ENCODE data around the gene GPANK1. TPM values are rescaled to one million over a fixed set of nuclear protein-coding genes. Genes with fewer than 3 reads are reported as not detected.
"Not testable (repeated sequence)": the region's sequence is repeated elsewhere in the genome, so short reads cannot be mapped to it uniquely, and the experiment has no call there.

Gene GPANK1
- total RNA-seq, 1 donor from 2014 or later, result 18.0 TPM

DNA sequence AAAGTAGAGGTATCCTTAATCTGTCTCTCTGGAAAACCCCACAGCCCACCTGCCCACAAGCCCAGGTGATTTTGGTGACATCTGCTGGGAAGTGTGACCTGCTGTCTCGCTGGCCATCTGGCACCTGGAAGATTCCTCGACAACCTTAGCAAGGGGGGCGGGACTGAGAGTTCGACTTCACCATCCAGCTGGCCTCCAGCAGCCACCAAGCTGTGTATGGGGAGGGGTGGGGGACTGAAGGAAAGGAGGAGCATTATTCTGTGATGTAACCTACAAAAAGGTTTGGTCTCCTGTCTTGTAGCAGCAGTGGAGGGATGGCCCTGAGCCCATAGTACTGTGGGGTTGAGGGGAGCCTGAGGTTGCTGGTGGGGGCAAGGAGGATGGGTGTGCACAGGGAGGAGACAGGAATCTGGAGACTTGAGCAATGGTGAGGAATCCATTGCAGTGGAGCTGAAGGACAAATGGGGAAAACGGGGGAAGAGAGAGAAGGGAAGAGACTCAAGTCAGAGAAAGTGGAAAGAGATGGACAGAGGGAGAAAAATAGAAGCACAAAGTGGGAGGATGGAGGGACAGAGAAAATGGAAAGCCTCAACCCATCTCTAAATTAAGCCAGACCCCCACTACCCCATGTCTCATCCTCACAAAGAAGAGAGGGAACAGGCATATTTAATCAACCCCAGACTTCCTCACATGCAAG, 45.9 kb upstream of the GPANK1 start:
- no peak for DNase-seq (ENCODE audit: low spot score, unreplicated experiment)
- Mint-ChIP-seq H3K9me3 (ENCODE audit: low read depth) (no peaks in the 10 kb centered on the region), H3K27me3 (peaks cover 11% of the 10 kb centered on the region), H3K27ac (no peak overlapping the region), H3K36me3 (ENCODE audit: insufficient read depth) (no peaks in the 10 kb centered on the region), H3K4me3 (ENCODE audit: low read depth) (no peak overlapping the region), H3K4me1 (ENCODE audit: low read depth) (peaks cover 15% of the 10 kb centered on the region)
- TF ChIP-seq, protein P1, sequence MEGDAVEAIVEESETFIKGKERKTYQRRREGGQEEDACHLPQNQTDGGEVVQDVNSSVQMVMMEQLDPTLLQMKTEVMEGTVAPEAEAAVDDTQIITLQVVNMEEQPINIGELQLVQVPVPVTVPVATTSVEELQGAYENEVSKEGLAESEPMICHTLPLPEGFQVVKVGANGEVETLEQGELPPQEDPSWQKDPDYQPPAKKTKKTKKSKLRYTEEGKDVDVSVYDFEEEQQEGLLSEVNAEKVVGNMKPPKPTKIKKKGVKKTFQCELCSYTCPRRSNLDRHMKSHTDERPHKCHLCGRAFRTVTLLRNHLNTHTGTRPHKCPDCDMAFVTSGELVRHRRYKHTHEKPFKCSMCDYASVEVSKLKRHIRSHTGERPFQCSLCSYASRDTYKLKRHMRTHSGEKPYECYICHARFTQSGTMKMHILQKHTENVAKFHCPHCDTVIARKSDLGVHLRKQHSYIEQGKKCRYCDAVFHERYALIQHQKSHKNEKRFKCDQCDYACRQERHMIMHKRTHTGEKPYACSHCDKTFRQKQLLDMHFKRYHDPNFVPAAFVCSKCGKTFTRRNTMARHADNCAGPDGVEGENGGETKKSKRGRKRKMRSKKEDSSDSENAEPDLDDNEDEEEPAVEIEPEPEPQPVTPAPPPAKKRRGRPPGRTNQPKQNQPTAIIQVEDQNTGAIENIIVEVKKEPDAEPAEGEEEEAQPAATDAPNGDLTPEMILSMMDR (IDR thresholded peaks at IDR 0.05; ENCODE audit: unreplicated experiment), result no peak

DNA sequence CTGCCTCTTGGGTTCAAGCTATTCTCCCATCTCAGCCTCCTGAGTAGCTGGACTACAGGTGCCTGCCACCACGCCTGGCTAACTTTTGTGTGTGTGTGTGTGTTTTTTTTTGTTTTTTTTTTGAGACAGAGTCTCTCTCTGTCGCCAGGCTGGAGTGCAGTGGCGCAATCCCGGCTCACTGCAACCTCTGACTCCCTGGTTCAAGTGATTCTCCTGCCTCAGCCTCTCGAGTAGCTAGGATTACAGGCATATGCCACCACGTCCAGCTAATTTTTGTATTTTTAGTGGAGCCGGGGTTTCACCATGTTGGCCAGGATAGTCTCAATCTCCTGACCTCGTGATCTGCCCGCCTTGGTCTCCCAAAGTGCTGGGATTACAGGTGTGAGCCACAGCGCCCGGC, 44.4 kb upstream of the GPANK1 start:
- H3K9me3 Mint-ChIP-seq (ENCODE audit: low read depth); DNase-seq (ENCODE audit: low spot score, unreplicated experiment); H3K36me3 Mint-ChIP-seq (ENCODE audit: insufficient read depth); H3K4me3 Mint-ChIP-seq (ENCODE audit: low read depth); H3K27ac Mint-ChIP-seq: not testable (repeated sequence)
- Mint-ChIP-seq H3K4me1 (ENCODE audit: low read depth) (peaks cover 12% of the 10 kb centered on the region), H3K27me3 (peaks cover 11% of the 10 kb centered on the region)

DNA sequence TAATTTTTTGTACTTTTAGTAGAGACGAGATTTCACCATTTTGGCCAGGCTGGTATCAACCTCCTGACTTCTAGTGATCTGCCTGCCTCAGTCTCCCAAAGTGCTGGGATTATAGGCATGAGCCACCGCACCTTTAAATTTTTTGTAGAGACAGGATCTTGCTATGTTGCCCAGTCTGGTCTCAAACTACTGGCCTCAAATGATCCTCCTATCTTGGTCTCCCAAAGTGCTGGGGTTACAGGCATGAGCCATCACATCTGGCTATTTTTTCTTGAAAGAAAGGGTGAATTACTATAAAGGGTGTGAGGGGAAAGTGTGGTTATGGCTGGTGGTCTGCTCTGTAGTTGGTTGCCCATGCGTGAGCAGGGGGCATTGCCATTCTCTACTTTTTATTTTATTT, 43.4 kb upstream of the GPANK1 start:
- DNase-seq (ENCODE audit: low spot score, unreplicated experiment), result no peak
- Mint-ChIP-seq H3K4me3 (ENCODE audit: low read depth) (no peak overlapping the region), H3K4me1 (ENCODE audit: low read depth) (peaks cover 7% of the 10 kb centered on the region), H3K27me3 (peaks cover 11% of the 10 kb centered on the region), H3K27ac (no peak overlapping the region), H3K9me3 (ENCODE audit: low read depth) (no peaks in the 10 kb centered on the region), H3K36me3 (ENCODE audit: insufficient read depth) (no peaks in the 10 kb centered on the region)
- TF ChIP-seq, protein P1 (IDR thresholded peaks at IDR 0.05; ENCODE audit: unreplicated experiment), result no peak

DNA sequence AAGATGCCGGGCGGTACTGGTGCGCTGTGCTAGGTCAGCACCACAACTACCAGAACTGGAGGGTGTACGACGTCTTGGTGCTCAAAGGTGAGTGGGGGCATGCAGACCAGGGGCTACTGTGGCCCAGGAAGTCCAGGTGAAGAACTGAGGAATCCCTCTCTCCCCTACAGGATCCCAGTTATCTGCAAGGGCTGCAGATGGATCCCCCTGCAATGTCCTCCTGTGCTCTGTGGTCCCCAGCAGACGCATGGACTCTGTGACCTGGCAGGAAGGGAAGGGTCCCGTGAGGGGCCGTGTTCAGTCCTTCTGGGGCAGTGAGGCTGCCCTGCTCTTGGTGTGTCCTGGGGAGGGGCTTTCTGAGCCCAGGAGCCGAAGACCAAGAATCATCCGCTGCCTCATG, 42.9 kb upstream of the GPANK1 start:
- Mint-ChIP-seq H3K27ac (no peak overlapping the region), H3K36me3 (ENCODE audit: insufficient read depth) (no peaks in the 10 kb centered on the region), H3K9me3 (ENCODE audit: low read depth) (no peaks in the 10 kb centered on the region), H3K4me3 (ENCODE audit: low read depth) (no peak overlapping the region), H3K27me3 (peaks cover 7% of the 10 kb centered on the region), H3K4me1 (ENCODE audit: low read depth) (peaks cover 4% of the 10 kb centered on the region)
- DNase-seq (ENCODE audit: low spot score, unreplicated experiment), result no peak
- TF ChIP-seq, protein P1 (IDR thresholded peaks at IDR 0.05; ENCODE audit: unreplicated experiment), result no peak

DNA sequence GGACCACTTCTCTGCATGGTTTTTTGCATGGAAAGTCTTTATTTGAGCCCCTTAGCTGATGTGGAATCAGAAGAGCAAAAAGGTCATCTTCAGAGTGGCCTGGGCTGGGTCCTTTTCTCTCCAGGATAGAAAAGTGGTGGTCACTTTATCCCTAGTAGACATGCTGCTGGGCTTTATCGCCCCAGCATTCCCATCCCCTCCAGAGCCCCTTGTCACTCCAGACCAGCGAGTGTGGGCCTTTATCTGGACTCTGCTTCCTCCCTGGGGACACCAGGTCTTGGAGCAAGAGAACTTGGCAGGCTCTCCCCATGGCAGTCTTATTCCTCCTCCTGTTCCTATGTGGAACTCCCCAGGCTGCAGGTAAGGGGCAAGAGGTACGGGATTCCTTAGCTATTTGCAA, 41.8 kb upstream of the GPANK1 start, which contains the start of gene LY6G6F:
Gene LY6G6F (plus strand): TSS at position 268 of the 400 bp plus-strand sequence. CDS start 41 bp downstream, at position 309.
- Mint-ChIP-seq H3K4me1 (ENCODE audit: low read depth) (peaks cover 9% of the 10 kb centered on the region), H3K27me3 (no peaks in the 10 kb centered on the region), H3K4me3 (ENCODE audit: low read depth) (no peak within 1 kb of the TSS), H3K36me3 (ENCODE audit: insufficient read depth) (no peaks in the 10 kb centered on the region), H3K27ac (no peak within 1 kb of the TSS), H3K9me3 (ENCODE audit: low read depth) (no peaks in the 10 kb centered on the region)
- TF ChIP-seq, protein P1 (IDR thresholded peaks at IDR 0.05; ENCODE audit: unreplicated experiment), result no peak
- no peak for DNase-seq (ENCODE audit: low spot score, unreplicated experiment)

DNA sequence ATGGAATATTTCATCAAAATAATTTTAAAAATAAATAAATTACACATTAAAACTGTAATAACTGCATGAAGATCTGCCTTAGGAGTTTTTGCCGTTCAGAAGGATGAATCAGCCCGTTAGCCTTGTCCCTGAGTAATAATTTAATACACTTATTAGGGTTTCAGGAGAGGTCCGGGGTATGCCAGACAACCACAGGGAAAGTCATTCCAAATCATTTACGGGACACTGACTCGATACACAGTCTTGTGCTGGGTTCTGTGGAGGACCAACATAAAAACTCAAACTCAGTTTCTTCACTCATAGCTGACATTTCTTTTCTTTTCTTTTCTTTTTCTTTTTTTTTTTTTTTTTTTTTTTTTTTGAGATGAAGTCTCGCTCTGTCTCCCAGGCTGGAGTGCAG, 41.1 kb upstream of the GPANK1 start:
- Mint-ChIP-seq H3K36me3 (ENCODE audit: insufficient read depth) (peaks cover 2% of the 10 kb centered on the region), H3K27me3 (no peaks in the 10 kb centered on the region), H3K9me3 (ENCODE audit: low read depth) (no peaks in the 10 kb centered on the region), H3K4me3 (ENCODE audit: low read depth) (no peak overlapping the region), H3K4me1 (ENCODE audit: low read depth) (peaks cover 15% of the 10 kb centered on the region), H3K27ac (no peak overlapping the region)
- DNase-seq (ENCODE audit: low spot score, unreplicated experiment), result no peak
- TF ChIP-seq, protein P1 (IDR thresholded peaks at IDR 0.05; ENCODE audit: unreplicated experiment), result no peak
